Ectodermal cell (in vitro differentiated cells): ENCODE measurements around the gene FDXR.

Source experiments
- H3K27ac ChIP-seq: 2 replicates; pipeline ENCODE4 v1.7.0; 2013; ENCODE audit warnings: mild to moderate bottlenecking, low read depth, low read length; ENCODE audit not compliant: insufficient read depth, poor library complexity, severe bottlenecking
- H3K27me3 ChIP-seq: 2 replicates; pipeline ENCODE4 v1.7.0; 2013; ENCODE audit warnings: mild to moderate bottlenecking, low read length; ENCODE audit not compliant: insufficient read depth, control insufficient read depth, poor library complexity, severe bottlenecking
- H3K36me3 ChIP-seq: one replicate; pipeline ENCODE4 v1.7.0; 2013; ENCODE audit warnings: low read length; ENCODE audit not compliant: control insufficient read depth, insufficient read depth
- H3K4me1 ChIP-seq: one replicate; pipeline ENCODE4 v1.7.0; 2013; ENCODE audit warnings: low read length; ENCODE audit not compliant: control insufficient read depth, insufficient read depth
- H3K4me3 ChIP-seq: 2 replicates; pipeline ENCODE4 v1.7.0; 2013; ENCODE audit warnings: low read depth, low read length, control low read depth; ENCODE audit not compliant: insufficient read depth
- H3K9me3 ChIP-seq: 2 replicates; pipeline ENCODE4 v1.7.0; 2013; ENCODE audit warnings: mild to moderate bottlenecking, low read length, moderate library complexity; ENCODE audit not compliant: control insufficient read depth
- WGBS, 2 experiments: methylation state at CpG; one replicate each; pipeline ENCODE4 v1.1.7; 2013; ENCODE audit warnings: missing lambda C conversion rate in 2 of 2; 5-methylcytosine and 5-hydroxymethylcytosine counted together

The FDXR gene

GRCh38 chr17:74822335-74822938 is 50.4 kb downstream of the FDXR start:
- no peaks in the 10 kb centered on the region for H3K36me3 ChIP-seq
- 91% methylated on average over 15 of the region's 15 CpGs for WGBS, 2 experiments
- H3K9me3 ChIP-seq, result no peaks in the 10 kb centered on the region
- peaks cover 7% of the 10 kb centered on the region for H3K4me1 ChIP-seq
- H3K27me3 ChIP-seq, result no peaks in the 10 kb centered on the region
- H3K4me3 ChIP-seq, result no peak overlapping the region
- no peak overlapping the region for H3K27ac ChIP-seq

GRCh38 chr17:74821655-74822334 is 51.0 kb downstream of the FDXR start:
- peaks cover 7% of the 10 kb centered on the region for H3K4me1 ChIP-seq
- 88 to 91% methylated on average over 13 of the region's 13 CpGs for WGBS, 2 experiments
- H3K9me3 ChIP-seq, result no peaks in the 10 kb centered on the region
- no peak overlapping the region for H3K4me3 ChIP-seq
- no peaks in the 10 kb centered on the region for H3K36me3 ChIP-seq
- H3K27ac ChIP-seq, result no peak overlapping the region
- no peaks in the 10 kb centered on the region for H3K27me3 ChIP-seq

- 92 to 94% methylated on average over 16 of the region's 16 CpGs for WGBS, 2 experiments
- peaks cover 7% of the 10 kb centered on the region for H3K4me1 ChIP-seq
- no peak overlapping the region for H3K4me3 ChIP-seq
- no peak overlapping the region for H3K27ac ChIP-seq
- no peaks in the 10 kb centered on the region for H3K36me3 ChIP-seq
- H3K9me3 ChIP-seq, result no peaks in the 10 kb centered on the region
- H3K27me3 ChIP-seq, result no peaks in the 10 kb centered on the region
Observed at GRCh38 chr17:74819801-74820436, 52.9 kb downstream of the FDXR start.

GRCh38 chr17:74818291-74818938 is 54.4 kb downstream of the FDXR start:
- peaks cover 7% of the 10 kb centered on the region for H3K4me1 ChIP-seq
- H3K4me3 ChIP-seq, result no peak overlapping the region
- 91 to 92% methylated on average over 16 of the region's 16 CpGs for WGBS, 2 experiments
- H3K27ac ChIP-seq, result no peak overlapping the region
- H3K27me3 ChIP-seq, result no peaks in the 10 kb centered on the region
- no peaks in the 10 kb centered on the region for H3K9me3 ChIP-seq
- H3K36me3 ChIP-seq, result no peaks in the 10 kb centered on the region

- H3K4me3 ChIP-seq, result no peak overlapping the region
- no peak overlapping the region for H3K27ac ChIP-seq
Observed at GRCh38 chr17:74816905-74817620, 55.7 kb downstream of the FDXR start.

GRCh38 chr17:74815550-74816370 is 57.0 kb downstream of the FDXR start:
- 84 to 85% methylated on average over 15 of the region's 15 CpGs for WGBS, 2 experiments
- Histone ChIP-seq H3K9me3 (no peaks in the 10 kb centered on the region), H3K27me3 (no peaks in the 10 kb centered on the region), H3K36me3 (no peaks in the 10 kb centered on the region), H3K4me3 (no peak overlapping the region), H3K27ac (no peak overlapping the region), H3K4me1 (peaks cover 10% of the 10 kb centered on the region)

More at GRCh38 chr17:74816905-74817620, 55.7 kb downstream of the FDXR start:
- no peaks in the 10 kb centered on the region for H3K27me3 ChIP-seq
- H3K36me3 ChIP-seq, result no peaks in the 10 kb centered on the region
- peaks cover 15% of the 10 kb centered on the region for H3K4me1 ChIP-seq
- no peaks in the 10 kb centered on the region for H3K9me3 ChIP-seq
- WGBS, 2 experiments, result 88 to 94% methylated on average over 17 to 18 of the region's 18 CpGs

- no peaks in the 10 kb centered on the region for H3K9me3 ChIP-seq
- H3K27me3 ChIP-seq, result no peaks in the 10 kb centered on the region
- no peak overlapping the region for H3K4me3 ChIP-seq
- no peaks in the 10 kb centered on the region for H3K36me3 ChIP-seq
- H3K27ac ChIP-seq, result no peak overlapping the region
- H3K4me1 ChIP-seq, result peaks cover 10% of the 10 kb centered on the region
- WGBS, 2 experiments, result 95 to 96% methylated on average over 7 of the region's 7 CpGs
Observed at GRCh38 chr17:74815067-74815466, 57.7 kb downstream of the FDXR start.

DNA sequence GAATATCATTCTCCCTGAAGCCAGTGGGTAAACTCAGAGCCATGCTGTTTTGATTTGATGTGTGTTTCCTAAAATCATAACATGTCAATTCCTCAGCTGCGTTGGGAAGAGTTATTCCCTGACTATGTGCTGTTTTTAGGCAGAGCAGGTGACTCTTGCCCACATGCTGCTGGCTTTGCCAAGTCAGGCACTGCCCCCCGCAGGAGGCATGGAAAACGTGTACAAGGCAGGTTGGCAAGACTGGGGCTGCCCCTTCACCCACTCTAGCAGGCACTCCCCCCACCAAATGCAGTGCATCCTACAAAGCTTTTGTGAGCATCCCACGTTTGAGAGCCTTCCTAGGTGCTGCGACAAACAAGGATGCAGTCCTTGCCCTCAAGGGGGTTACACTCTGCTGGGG is 58.3 kb downstream of the FDXR start:
- Histone ChIP-seq H3K4me1 (peaks cover 10% of the 10 kb centered on the region), H3K27ac (no peak overlapping the region), H3K27me3 (no peaks in the 10 kb centered on the region), H3K4me3 (no peak overlapping the region), H3K9me3 (no peaks in the 10 kb centered on the region), H3K36me3 (no peaks in the 10 kb centered on the region)
- 87 to 88% methylated on average over 5 of the region's 5 CpGs for WGBS, 2 experiments
